ENCODE measurements around the gene HTRA3. TPM values are rescaled to one million over a fixed set of nuclear protein-coding genes. Genes with fewer than 3 reads are reported as not detected.

The HTRA3 gene
- total and polyA plus RNA-seq, 2 donors: 1.5 to 2.1 TPM

GRCh38 chr4:8281519-8282133 lies 12.1 kb downstream of the HTRA3 start:
- Histone ChIP-seq H3K4me1 (ENCODE audit: control insufficient read depth in 2 of 2, insufficient read depth in 2 of 2, low read length in 2 of 2) (peaks cover 0 to 15% of the 10 kb centered on the region in 2 donors), H3K9me3 (ENCODE audit: control insufficient read depth in 2 of 2, insufficient read depth in 1 of 2, low read length in 1 of 2) (no peaks in the 10 kb centered on the region), H3K36me3 (ENCODE audit: control insufficient read depth in 2 of 2, insufficient read depth in 2 of 2, low read length in 1 of 2) (no peaks in the 10 kb centered on the region), H3K27ac (ENCODE audit: low read depth in 1 of 2, low read length in 1 of 2) (no peak overlapping the region), H3K4me3 (ENCODE audit: low read length in 2 of 2) (no peak overlapping the region), H3K27me3 (ENCODE audit: control insufficient read depth in 2 of 2, insufficient read depth in 1 of 2, low read length in 1 of 2) (no peaks in the 10 kb centered on the region)
- WGBS: 94% methylated on average over 19 of the region's 19 CpGs
- no peak for DNase-seq (ENCODE audit: low read depth in 6 of 9, low spot score in 9 of 9)

- Histone ChIP-seq H3K27me3 (ENCODE audit: control insufficient read depth in 2 of 2, insufficient read depth in 1 of 2, low read length in 1 of 2) (no peaks in the 10 kb centered on the region), H3K4me1 (ENCODE audit: control insufficient read depth in 2 of 2, insufficient read depth in 2 of 2, low read length in 2 of 2) (peaks cover 0 to 15% of the 10 kb centered on the region in 2 donors), H3K9me3 (ENCODE audit: control insufficient read depth in 2 of 2, insufficient read depth in 1 of 2, low read length in 1 of 2) (no peaks in the 10 kb centered on the region), H3K4me3 (ENCODE audit: low read length in 2 of 2) (no peak overlapping the region), H3K36me3 (ENCODE audit: control insufficient read depth in 2 of 2, insufficient read depth in 2 of 2, low read length in 1 of 2) (no peaks in the 10 kb centered on the region), H3K27ac (ENCODE audit: low read depth in 1 of 2, low read length in 1 of 2) (no peak overlapping the region)
- 92% methylated on average over 14 of the region's 14 CpGs for WGBS
- DNase-seq (ENCODE audit: low read depth in 6 of 9, low spot score in 9 of 9): no peak
These were observed 12.6 kb downstream of the HTRA3 start for GRCh38 chr4:8282134-8282641.

- Histone ChIP-seq H3K27me3 (ENCODE audit: control insufficient read depth in 2 of 2, insufficient read depth in 1 of 2, low read length in 1 of 2) (no peaks in the 10 kb centered on the region), H3K27ac (ENCODE audit: low read depth in 1 of 2, low read length in 1 of 2) (no peak overlapping the region), H3K36me3 (ENCODE audit: control insufficient read depth in 2 of 2, insufficient read depth in 2 of 2, low read length in 1 of 2) (no peaks in the 10 kb centered on the region), H3K9me3 (ENCODE audit: control insufficient read depth in 2 of 2, insufficient read depth in 1 of 2, low read length in 1 of 2) (peaks cover 0 to 1% of the 10 kb centered on the region in 2 donors), H3K4me3 (ENCODE audit: low read length in 2 of 2) (no peak overlapping the region), H3K4me1 (ENCODE audit: control insufficient read depth in 2 of 2, insufficient read depth in 2 of 2, low read length in 2 of 2) (peaks cover 0 to 15% of the 10 kb centered on the region in 2 donors)
- DNase-seq (ENCODE audit: low read depth in 6 of 9, low spot score in 9 of 9): no peak
- WGBS: 95% methylated on average over 14 of the region's 14 CpGs
These were observed 13.2 kb downstream of the HTRA3 start for GRCh38 chr4:8282742-8283141.

GRCh38 chr4:8283161-8283560 lies 13.6 kb downstream of the HTRA3 start:
- no peak overlapping the region for H3K27ac ChIP-seq (ENCODE audit: low read depth in 1 of 2, low read length in 1 of 2)
- H3K4me1 ChIP-seq (ENCODE audit: control insufficient read depth in 2 of 2, insufficient read depth in 2 of 2, low read length in 2 of 2): peaks cover 0 to 13% of the 10 kb centered on the region in 2 donors
- 45% methylated on average over 10 of the region's 10 CpGs for WGBS
- H3K9me3 ChIP-seq (ENCODE audit: control insufficient read depth in 2 of 2, insufficient read depth in 1 of 2, low read length in 1 of 2): peaks cover 0 to 1% of the 10 kb centered on the region in 2 donors
- H3K27me3 ChIP-seq (ENCODE audit: control insufficient read depth in 2 of 2, insufficient read depth in 1 of 2, low read length in 1 of 2): no peaks in the 10 kb centered on the region
- no peaks in the 10 kb centered on the region for H3K36me3 ChIP-seq (ENCODE audit: control insufficient read depth in 2 of 2, insufficient read depth in 2 of 2, low read length in 1 of 2)
- no peak for DNase-seq (ENCODE audit: low read depth in 6 of 9, low spot score in 9 of 9)
- no peak overlapping the region for H3K4me3 ChIP-seq (ENCODE audit: low read length in 2 of 2)

- Histone ChIP-seq H3K4me3 (ENCODE audit: low read length in 2 of 2) (no peak overlapping the region), H3K27ac (ENCODE audit: low read depth in 1 of 2, low read length in 1 of 2) (no peak overlapping the region), H3K36me3 (ENCODE audit: control insufficient read depth in 2 of 2, insufficient read depth in 2 of 2, low read length in 1 of 2) (no peaks in the 10 kb centered on the region), H3K4me1 (ENCODE audit: control insufficient read depth in 2 of 2, insufficient read depth in 2 of 2, low read length in 2 of 2) (peaks cover 0 to 8% of the 10 kb centered on the region in 2 donors), H3K27me3 (ENCODE audit: control insufficient read depth in 2 of 2, insufficient read depth in 1 of 2, low read length in 1 of 2) (no peaks in the 10 kb centered on the region), H3K9me3 (ENCODE audit: control insufficient read depth in 2 of 2, insufficient read depth in 1 of 2, low read length in 1 of 2) (peaks cover 0 to 1% of the 10 kb centered on the region in 2 donors)
- DNase-seq (ENCODE audit: low read depth in 6 of 9, low spot score in 9 of 9): no peak
- WGBS: 91% methylated on average over 20 of the region's 20 CpGs
These were observed 14.1 kb downstream of the HTRA3 start for GRCh38 chr4:8283631-8284121.

GRCh38 chr4:8284391-8284790 lies 14.8 kb downstream of the HTRA3 start:
- no peaks in the 10 kb centered on the region for H3K36me3 ChIP-seq (ENCODE audit: control insufficient read depth in 2 of 2, insufficient read depth in 2 of 2, low read length in 1 of 2)
- peaks cover 0 to 1% of the 10 kb centered on the region in 2 donors for H3K9me3 ChIP-seq (ENCODE audit: control insufficient read depth in 2 of 2, insufficient read depth in 1 of 2, low read length in 1 of 2)
- no peak overlapping the region for H3K27ac ChIP-seq (ENCODE audit: low read depth in 1 of 2, low read length in 1 of 2)
- no peak for DNase-seq (ENCODE audit: low read depth in 6 of 9, low spot score in 9 of 9)
- WGBS: 92% methylated on average over 11 of the region's 11 CpGs
- H3K4me3 ChIP-seq (ENCODE audit: low read length in 2 of 2): no peak overlapping the region
- H3K27me3 ChIP-seq (ENCODE audit: control insufficient read depth in 2 of 2, insufficient read depth in 1 of 2, low read length in 1 of 2): no peaks in the 10 kb centered on the region
- peaks cover 0 to 4% of the 10 kb centered on the region in 2 donors for H3K4me1 ChIP-seq (ENCODE audit: control insufficient read depth in 2 of 2, insufficient read depth in 2 of 2, low read length in 2 of 2)

- 87% methylated on average over 16 of the region's 16 CpGs for WGBS
- Histone ChIP-seq H3K9me3 (ENCODE audit: control insufficient read depth in 2 of 2, insufficient read depth in 1 of 2, low read length in 1 of 2) (peaks cover 0 to 1% of the 10 kb centered on the region in 2 donors), H3K27me3 (ENCODE audit: control insufficient read depth in 2 of 2, insufficient read depth in 1 of 2, low read length in 1 of 2) (no peaks in the 10 kb centered on the region), H3K4me1 (ENCODE audit: control insufficient read depth in 2 of 2, insufficient read depth in 2 of 2, low read length in 2 of 2) (peaks cover 0 to 4% of the 10 kb centered on the region in 2 donors), H3K27ac (ENCODE audit: low read depth in 1 of 2, low read length in 1 of 2) (no peak overlapping the region), H3K36me3 (ENCODE audit: control insufficient read depth in 2 of 2, insufficient read depth in 2 of 2, low read length in 1 of 2) (no peaks in the 10 kb centered on the region), H3K4me3 (ENCODE audit: low read length in 2 of 2) (no peak overlapping the region)
- no peak for DNase-seq (ENCODE audit: low read depth in 6 of 9, low spot score in 9 of 9)
These were observed 15.8 kb downstream of the HTRA3 start for GRCh38 chr4:8285143-8285975.

GRCh38 chr4:8285976-8286718 lies 16.6 kb downstream of the HTRA3 start:
- Histone ChIP-seq H3K9me3 (ENCODE audit: control insufficient read depth in 2 of 2, insufficient read depth in 1 of 2, low read length in 1 of 2) (peaks cover 0 to 1% of the 10 kb centered on the region in 2 donors), H3K27ac (ENCODE audit: low read depth in 1 of 2, low read length in 1 of 2) (no peak overlapping the region), H3K36me3 (ENCODE audit: control insufficient read depth in 2 of 2, insufficient read depth in 2 of 2, low read length in 1 of 2) (no peaks in the 10 kb centered on the region), H3K4me3 (ENCODE audit: low read length in 2 of 2) (no peak overlapping the region), H3K4me1 (ENCODE audit: control insufficient read depth in 2 of 2, insufficient read depth in 2 of 2, low read length in 2 of 2) (peaks cover 0 to 4% of the 10 kb centered on the region in 2 donors), H3K27me3 (ENCODE audit: control insufficient read depth in 2 of 2, insufficient read depth in 1 of 2, low read length in 1 of 2) (no peaks in the 10 kb centered on the region)
- DNase-seq (ENCODE audit: low read depth in 6 of 9, low spot score in 9 of 9): no peak
- 97% methylated on average over 23 of the region's 23 CpGs for WGBS

Data from thymus (tissue), 11 donors.